Hepatocyte (in vitro differentiated cells): ENCODE results near the gene STRIP1. TPM values are rescaled to one million over a fixed set of nuclear protein-coding genes. Genes with fewer than 3 reads are reported as not detected.

Experiments used
- DNase-seq: peaks from one replicate; pipeline ENCODE4 v3.0.0-alpha.2; 2016; ENCODE audit warnings: low spot score
- H2AFZ ChIP-seq: fragments of 200-600 bp; sonication (generic); 2 replicates; pipeline ENCODE4 v1.6.0; 2016; ENCODE audit warnings: antibody characterized with exemption, mild to moderate bottlenecking
- H3K27ac ChIP-seq: fragments of 200-600 bp; sonication (generic); 2 replicates; pipeline ENCODE4 v1.5.1; 2016; ENCODE audit warnings: mild to moderate bottlenecking
- H3K27me3 ChIP-seq: fragments of 200-600 bp; sonication (generic); 2 replicates; pipeline ENCODE4 v1.6.1; 2016
- H3K36me3 ChIP-seq: fragments of 200-600 bp; sonication (generic); replicated peaks from 2 replicates; pipeline ENCODE4 v1.5.1; 2016; ENCODE audit warnings: low read depth; ENCODE audit not compliant: insufficient read depth
- H3K4me1 ChIP-seq: fragments of 200-600 bp; sonication (generic); 2 replicates; pipeline ENCODE4 v1.5.1; 2016; ENCODE audit warnings: mild to moderate bottlenecking, moderate library complexity; ENCODE audit not compliant: insufficient read depth
- H3K4me2 ChIP-seq: fragments of 200-600 bp; sonication (generic); 2 replicates; pipeline ENCODE4 v1.6.0; 2016
- H3K4me3 ChIP-seq: fragments of 200-600 bp; sonication (generic); 2 replicates; pipeline ENCODE4 v1.5.1; 2016; ENCODE audit warnings: mild to moderate bottlenecking
- H3K79me2 ChIP-seq: fragments of 200-600 bp; sonication (generic); 2 replicates; pipeline ENCODE4 v1.6.0; 2017; ENCODE audit warnings: mild to moderate bottlenecking
- H3K9me2 ChIP-seq: fragments of 200-600 bp; sonication (generic); replicated peaks from 2 replicates; pipeline ENCODE4 v1.6.0; 2017; ENCODE audit warnings: mild to moderate bottlenecking; ENCODE audit not compliant: insufficient read depth
- H3K9me3 ChIP-seq: fragments of 200-600 bp; sonication (generic); 2 replicates; pipeline ENCODE4 v1.5.1; 2016; ENCODE audit warnings: low read depth, mild to moderate bottlenecking
- H4K20me1 ChIP-seq: fragments of 200-600 bp; sonication (generic); 2 replicates; pipeline ENCODE4 v1.6.0; 2016; ENCODE audit warnings: mild to moderate bottlenecking; ENCODE audit not compliant: insufficient read depth, poor library complexity, severe bottlenecking
- EZH2 ChIP-seq: fragments of 200-600 bp; sonication (generic); IDR thresholded peaks from 2 replicates; pipeline ENCODE4 v1.6.1; 2016; ENCODE audit warnings: antibody characterized with exemption, mild to moderate bottlenecking, borderline replicate concordance
- EZH2phosphoT487 ChIP-seq: fragments of 200-600 bp; sonication (generic); IDR thresholded peaks from one replicate; pipeline ENCODE4 v1.6.1; 2018; ENCODE audit warnings: antibody characterized with exemption, mild to moderate bottlenecking, low read depth, moderate library complexity; ENCODE audit not compliant: unreplicated experiment, severe bottlenecking
- WGBS: methylation state at CpG from one replicate; pipeline ENCODE4 v1.1.6; 2016; ENCODE audit warnings: low lambda C conversion rate; ENCODE audit errors: missing lambda C conversion rate; 5-methylcytosine and 5-hydroxymethylcytosine counted together
- polyA plus RNA-seq: library from polyadenylated mRNA; unstranded; fragments of >200 nt; fragmentation: Nextera tagmentation; extraction: Ambion mirVana; gene quantifications from 2 replicates; pipeline ENCODE4 v1.2.1, GENCODE V29; 2016
- total RNA-seq: library from RNA; depleted of rRNA; stranded (reverse); fragments of >200 nt; gene quantifications from 2 replicates; pipeline ENCODE4 v1.2.3, GENCODE V29; 2014
- TF ChIP-seq, protein P1 (sequence below): fragments of 200-600 bp; sonication (generic); IDR thresholded peaks from 2 replicates; pipeline ENCODE4 v1.5.1; 2016; ENCODE audit warnings: antibody characterized with exemption, mild to moderate bottlenecking; ENCODE audit not compliant: poor library complexity

The STRIP1 gene
- total and polyA plus RNA-seq, 2 experiments from 2014 or later = 29.1 to 44.6 TPM

GRCh38 chr1:110002695-110003094 is 31.7 kb upstream of the STRIP1 start:
- DNase-seq = no peak
- WGBS = 90% methylated on average over 1 of the region's 1 CpG
- H2AFZ ChIP-seq = no peak overlapping the region
- no peaks in the 10 kb centered on the region for H3K27me3 ChIP-seq
- H3K9me2 ChIP-seq = no peaks in the 10 kb centered on the region
- H3K4me3 ChIP-seq = no peak overlapping the region
- H3K27ac ChIP-seq = peak overlapping the region; percentile 91
- no peaks in the 10 kb centered on the region for H3K36me3 ChIP-seq
- TF ChIP-seq, protein P1, sequence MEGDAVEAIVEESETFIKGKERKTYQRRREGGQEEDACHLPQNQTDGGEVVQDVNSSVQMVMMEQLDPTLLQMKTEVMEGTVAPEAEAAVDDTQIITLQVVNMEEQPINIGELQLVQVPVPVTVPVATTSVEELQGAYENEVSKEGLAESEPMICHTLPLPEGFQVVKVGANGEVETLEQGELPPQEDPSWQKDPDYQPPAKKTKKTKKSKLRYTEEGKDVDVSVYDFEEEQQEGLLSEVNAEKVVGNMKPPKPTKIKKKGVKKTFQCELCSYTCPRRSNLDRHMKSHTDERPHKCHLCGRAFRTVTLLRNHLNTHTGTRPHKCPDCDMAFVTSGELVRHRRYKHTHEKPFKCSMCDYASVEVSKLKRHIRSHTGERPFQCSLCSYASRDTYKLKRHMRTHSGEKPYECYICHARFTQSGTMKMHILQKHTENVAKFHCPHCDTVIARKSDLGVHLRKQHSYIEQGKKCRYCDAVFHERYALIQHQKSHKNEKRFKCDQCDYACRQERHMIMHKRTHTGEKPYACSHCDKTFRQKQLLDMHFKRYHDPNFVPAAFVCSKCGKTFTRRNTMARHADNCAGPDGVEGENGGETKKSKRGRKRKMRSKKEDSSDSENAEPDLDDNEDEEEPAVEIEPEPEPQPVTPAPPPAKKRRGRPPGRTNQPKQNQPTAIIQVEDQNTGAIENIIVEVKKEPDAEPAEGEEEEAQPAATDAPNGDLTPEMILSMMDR = no peak
- TF ChIP-seq EZH2 = no peak
- H3K79me2 ChIP-seq = peaks cover 90% of the 10 kb centered on the region
- peaks cover 32% of the 10 kb centered on the region for H4K20me1 ChIP-seq
- peaks cover 42% of the 10 kb centered on the region for H3K4me1 ChIP-seq
- no peaks in the 10 kb centered on the region for H3K9me3 ChIP-seq
- peak overlapping the region; percentile 69 for H3K4me2 ChIP-seq

DNA sequence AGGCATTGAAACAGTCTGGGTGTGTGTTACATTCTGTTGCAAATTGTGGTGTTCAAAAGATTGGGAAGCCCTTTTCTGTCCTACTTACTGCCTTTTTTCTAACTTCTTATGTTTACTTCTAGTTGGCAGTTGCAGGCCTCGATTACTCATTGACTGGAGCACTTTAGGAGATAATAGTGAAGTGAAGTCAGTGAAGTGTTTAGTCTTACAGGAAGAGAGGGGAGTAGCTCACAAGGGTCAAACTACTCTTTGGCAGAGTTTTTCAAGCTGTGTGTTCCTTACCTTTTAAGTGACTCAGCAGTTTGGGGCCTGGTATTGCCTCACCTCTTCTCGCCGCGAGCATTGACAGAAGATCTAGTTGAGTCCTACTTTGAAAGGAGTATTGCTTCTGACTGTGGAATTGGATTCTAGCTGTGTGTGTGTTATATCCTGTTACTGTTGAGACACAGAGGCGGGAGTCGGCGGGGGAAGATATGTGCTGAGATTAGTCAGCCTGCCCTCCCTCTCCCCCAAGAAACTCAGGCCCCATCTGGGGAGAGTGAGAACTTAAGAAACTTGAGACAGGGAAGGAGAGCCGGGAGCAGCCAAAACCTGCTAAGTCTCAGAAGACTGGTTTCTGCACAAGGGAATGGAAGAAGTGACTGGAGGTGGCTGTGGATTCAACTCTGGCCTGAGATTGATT is 30.5 kb upstream of the STRIP1 start:
- peaks cover 21% of the 10 kb centered on the region for H4K20me1 ChIP-seq
- H2AFZ ChIP-seq = no peak overlapping the region
- WGBS = 3% methylated on average over 8 of the region's 8 CpGs
- TF ChIP-seq EZH2phosphoT487 (no peak), EZH2 (no peak)
- TF ChIP-seq, protein P1 = no peak
- H3K9me3 ChIP-seq = no peaks in the 10 kb centered on the region
- peak overlapping the region; percentile 69 for H3K4me2 ChIP-seq
- DNase-seq = peak; percentile 91
- peaks cover 38% of the 10 kb centered on the region for H3K4me1 ChIP-seq
- peaks cover 89% of the 10 kb centered on the region for H3K79me2 ChIP-seq
- H3K4me3 ChIP-seq = no peak overlapping the region
- H3K27me3 ChIP-seq = no peaks in the 10 kb centered on the region
- H3K27ac ChIP-seq = peak overlapping the region; percentile 91
- H3K9me2 ChIP-seq = no peaks in the 10 kb centered on the region
- H3K36me3 ChIP-seq = no peaks in the 10 kb centered on the region

DNA sequence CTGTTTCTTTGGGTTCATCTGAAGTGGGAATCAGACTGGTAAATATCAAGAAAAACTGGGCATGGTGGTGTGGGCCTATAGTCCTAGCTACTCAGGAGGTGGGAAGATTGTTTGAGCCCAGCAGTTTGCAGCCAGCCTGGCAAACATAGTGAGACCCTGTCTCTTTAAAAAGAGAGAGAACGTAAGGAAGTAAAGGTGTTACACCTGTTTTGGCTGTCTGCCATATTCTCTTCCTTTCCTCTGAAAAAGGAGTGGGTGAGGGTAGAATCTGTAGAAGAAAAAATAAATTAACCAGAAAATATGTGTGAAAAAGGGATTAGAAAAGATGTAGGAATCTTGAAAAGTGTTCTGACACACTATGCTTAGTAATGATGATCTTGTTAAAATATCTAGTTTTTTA is 29.8 kb upstream of the STRIP1 start:
- Histone ChIP-seq H3K9me2 (no peaks in the 10 kb centered on the region), H2AFZ (no peak overlapping the region), H3K4me3 (peak overlapping the region; percentile 4), H3K4me1 (peaks cover 38% of the 10 kb centered on the region), H4K20me1 (peaks cover 21% of the 10 kb centered on the region), H3K79me2 (peaks cover 89% of the 10 kb centered on the region), H3K36me3 (no peaks in the 10 kb centered on the region), H3K27me3 (no peaks in the 10 kb centered on the region), H3K27ac (peak overlapping the region; percentile 91), H3K9me3 (no peaks in the 10 kb centered on the region), H3K4me2 (peak overlapping the region; percentile 69)
- peak; percentile 48 for DNase-seq
- TF ChIP-seq EZH2 = no peak
- TF ChIP-seq, protein P1 = no peak
- TF ChIP-seq EZH2phosphoT487 = no peak
- whole genome bisulfite sequencing = 48% methylated on average over 1 of the region's 1 CpG

- H3K36me3 ChIP-seq = no peaks in the 10 kb centered on the region
- H3K79me2 ChIP-seq = peaks cover 77% of the 10 kb centered on the region
- peaks cover 21% of the 10 kb centered on the region for H4K20me1 ChIP-seq
- H3K4me1 ChIP-seq = peaks cover 38% of the 10 kb centered on the region
- H3K9me2 ChIP-seq = no peaks in the 10 kb centered on the region
- no peak for DNase-seq
- H2AFZ ChIP-seq = no peak overlapping the region
- no peak overlapping the region for H3K27ac ChIP-seq
- no peaks in the 10 kb centered on the region for H3K9me3 ChIP-seq
- TF ChIP-seq, protein P1 = no peak
- TF ChIP-seq EZH2phosphoT487 (no peak), EZH2 (no peak)
- no peaks in the 10 kb centered on the region for H3K27me3 ChIP-seq
- no peak overlapping the region for H3K4me3 ChIP-seq
- H3K4me2 ChIP-seq = peak overlapping the region; percentile 69
Observed at GRCh38 chr1:110005971-110006370, 28.5 kb upstream of the STRIP1 start.
